Measurements from ENCODE around the gene INHA.
A peak's percentile ranks its signal among the peaks of the same experiment; 100 is the strongest.

Gene INHA, protein sequence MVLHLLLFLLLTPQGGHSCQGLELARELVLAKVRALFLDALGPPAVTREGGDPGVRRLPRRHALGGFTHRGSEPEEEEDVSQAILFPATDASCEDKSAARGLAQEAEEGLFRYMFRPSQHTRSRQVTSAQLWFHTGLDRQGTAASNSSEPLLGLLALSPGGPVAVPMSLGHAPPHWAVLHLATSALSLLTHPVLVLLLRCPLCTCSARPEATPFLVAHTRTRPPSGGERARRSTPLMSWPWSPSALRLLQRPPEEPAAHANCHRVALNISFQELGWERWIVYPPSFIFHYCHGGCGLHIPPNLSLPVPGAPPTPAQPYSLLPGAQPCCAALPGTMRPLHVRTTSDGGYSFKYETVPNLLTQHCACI

DNA sequence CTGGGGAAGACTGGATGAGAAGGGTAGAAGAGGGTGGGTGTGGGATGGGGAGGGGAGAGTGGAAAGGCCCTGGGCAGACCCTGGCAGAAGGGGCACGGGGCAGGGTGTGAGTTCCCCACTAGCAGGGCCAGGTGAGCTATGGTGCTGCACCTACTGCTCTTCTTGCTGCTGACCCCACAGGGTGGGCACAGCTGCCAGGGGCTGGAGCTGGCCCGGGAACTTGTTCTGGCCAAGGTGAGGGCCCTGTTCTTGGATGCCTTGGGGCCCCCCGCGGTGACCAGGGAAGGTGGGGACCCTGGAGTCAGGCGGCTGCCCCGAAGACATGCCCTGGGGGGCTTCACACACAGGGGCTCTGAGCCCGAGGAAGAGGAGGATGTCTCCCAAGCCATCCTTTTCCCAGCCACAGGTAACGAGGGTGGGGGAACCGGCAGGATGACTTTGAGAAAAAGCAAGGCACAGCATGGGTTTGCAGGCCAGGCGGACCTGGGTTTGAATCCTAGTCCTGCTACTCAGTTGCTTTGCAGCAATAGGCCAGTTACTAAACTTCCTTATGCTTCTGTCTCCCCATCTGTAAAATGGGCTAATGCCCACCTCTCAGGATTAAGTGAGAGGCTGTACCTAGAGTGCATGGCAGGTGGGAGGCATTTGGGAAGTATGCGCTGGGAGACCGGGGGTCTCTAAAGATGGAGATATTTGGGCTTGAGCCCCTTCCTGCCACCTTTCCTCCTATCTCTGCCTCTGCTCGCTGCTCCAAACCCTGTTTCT lies at the start of gene INHA:
Gene INHA, plus strand, starts transcription at position 74 of the 765 bp plus-strand sequence. Its CDS starts 65 bp downstream, at position 139.
- DNase-seq, result no peak

DNA sequence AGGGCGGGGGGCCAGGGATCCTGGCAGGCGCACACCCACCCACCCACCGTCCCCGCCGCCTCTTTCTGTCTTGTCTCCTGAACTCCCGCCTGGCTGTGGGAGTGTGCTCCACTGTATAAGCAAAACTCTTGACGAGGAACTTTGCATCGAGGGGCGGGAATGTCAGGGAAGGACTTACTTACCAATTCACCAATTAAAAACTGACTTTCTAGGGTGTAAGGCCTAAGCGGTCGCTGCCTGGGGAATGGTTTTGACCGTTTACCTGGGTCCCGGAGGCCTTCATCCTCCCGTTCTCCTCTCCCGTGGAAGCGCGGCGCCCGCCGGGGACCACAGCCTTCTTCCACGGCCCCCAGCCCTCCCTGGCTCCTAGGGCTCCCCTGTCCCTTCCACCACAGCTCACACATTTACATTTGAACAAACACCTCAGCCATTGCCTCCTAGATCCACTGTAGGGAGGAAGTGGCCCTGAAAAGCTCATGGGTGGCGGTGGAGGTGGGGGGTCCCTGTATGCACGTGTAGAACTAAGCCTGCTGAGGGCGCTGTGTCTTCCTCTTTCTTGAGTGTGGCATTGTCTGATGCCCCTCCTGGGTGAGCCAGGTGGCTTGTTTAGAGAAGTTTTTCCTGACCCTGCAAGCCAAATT lies 49.0 kb upstream of the INHA start:
- no peak for DNase-seq

DNA sequence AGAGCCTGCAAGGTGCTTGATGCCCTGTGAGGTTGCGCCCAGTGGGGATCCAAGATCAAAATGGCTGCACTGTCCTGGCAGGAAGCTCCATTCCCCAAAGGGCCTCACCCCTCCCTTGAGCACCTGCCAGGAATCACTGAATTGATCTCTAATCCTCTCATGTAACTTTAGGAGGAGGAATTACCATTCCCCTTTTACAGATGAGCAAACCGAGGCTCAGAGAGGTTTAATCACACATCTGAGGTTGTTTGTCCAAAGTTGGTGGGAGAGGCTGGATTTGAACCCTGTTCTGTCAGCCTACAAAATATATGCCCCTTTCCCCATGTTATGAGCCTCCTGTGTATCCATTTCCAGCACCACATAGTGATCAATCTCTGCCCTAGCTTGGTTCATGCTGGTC lies 47.3 kb upstream of the INHA start:
- DNase-seq, result no peak

DNA sequence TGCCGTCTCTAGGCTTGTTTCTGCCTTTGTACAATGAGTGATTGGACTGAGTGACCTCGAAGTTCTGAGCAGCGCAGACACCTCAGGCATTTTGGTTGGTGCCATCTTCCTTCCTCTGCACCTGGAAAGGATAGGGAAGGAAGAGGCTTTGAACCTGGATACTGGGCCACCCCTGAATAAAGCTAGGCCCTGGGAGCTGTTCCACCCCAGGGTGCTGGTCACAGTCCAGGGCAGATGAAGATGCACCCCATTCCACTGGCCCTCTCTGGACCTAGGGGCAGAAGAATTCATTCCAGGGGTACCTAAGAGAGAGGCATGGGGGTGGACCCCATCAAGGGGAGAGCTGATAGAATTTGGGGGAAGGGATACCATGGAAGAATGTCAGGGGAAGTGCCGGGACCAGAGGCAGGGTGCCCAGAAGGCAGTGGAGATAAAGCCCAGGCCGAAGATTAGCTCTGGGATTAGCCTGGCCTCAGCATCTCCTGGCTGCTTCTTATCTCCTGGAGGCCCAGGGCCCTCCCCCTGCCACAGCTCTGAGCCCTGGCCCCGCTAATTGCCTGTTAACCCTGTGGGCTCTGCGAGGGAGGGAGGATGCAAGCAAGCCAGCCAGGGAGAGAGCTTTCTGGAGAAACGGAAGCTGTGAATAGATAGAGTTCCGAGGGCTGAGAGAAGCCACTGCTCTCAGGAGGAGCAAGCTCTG lies 46.4 kb upstream of the INHA start:
- DNase-seq, result no peak

DNA sequence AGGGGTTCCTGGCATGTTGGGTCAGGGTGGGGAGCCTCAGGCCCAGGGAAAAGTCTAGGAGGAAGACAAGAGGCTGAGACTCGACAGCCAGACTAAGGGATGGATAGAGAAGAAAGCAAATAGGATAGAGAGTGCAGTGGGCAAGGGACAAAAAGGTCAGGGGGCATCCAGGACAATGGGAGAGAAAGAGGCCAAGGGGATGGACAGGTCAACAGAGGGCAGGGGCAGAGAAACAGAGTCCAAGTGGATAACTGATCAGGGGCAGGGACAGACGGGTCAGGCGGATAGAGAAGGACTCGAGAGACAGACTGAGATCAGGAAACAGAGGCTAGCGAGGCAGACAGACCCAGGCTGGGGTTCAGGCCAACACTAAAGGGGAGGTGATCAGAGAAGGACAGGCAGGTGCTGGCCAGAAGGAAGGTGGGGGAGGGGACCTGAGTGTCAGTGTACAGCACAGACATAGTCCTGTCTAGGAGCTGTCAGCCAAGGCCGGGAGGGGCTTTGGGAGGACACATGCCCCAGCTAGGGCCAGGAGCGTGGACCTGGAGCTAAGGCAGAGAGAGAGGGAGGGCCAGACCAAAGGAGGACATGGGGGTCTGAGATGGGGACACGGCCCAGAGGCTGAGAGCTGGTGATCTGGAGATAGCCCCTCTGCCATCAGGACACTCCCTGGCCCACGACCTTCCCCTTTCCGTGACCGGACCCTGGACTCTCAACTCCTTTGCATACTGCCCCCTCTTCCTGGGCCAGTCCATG lies 45.6 kb upstream of the INHA start:
- no peak for DNase-seq

DNA sequence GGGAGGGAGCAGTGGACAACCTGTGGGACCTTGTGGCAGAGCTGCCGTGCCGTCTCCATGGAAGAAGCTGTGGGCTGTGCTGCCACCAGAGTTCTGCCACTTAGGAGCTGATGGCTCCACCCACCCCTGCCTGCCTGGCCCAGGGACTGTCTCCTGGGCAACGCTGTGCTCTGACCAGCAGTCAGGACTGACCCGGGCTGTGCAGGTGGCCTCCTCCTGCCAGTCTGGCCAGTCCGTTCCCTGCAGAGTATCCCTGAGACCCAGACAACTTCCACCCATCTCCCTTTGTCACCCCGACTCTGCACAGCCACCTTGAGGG lies 45.1 kb upstream of the INHA start:
- DNase-seq, result no peak

DNA sequence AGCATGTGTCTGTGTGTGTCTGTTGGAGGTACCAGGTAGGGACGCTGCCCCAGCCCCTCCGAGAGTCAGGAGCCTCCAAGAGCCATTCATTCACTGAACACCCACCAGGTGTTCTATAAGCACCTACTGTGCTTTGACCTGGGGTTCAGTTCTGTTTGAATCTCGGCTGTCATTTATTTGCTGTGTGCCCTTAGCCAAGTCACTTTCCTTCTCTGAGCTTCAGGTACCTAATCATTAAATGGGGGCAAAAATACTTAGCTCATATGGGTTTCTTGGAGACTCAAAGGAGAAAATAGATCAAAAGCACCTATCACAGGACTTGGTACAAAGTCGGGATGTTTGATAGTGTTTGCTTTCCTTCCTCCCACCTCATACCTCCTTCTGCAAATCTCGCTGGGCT lies 44.6 kb upstream of the INHA start:
- no peak for DNase-seq

DNA sequence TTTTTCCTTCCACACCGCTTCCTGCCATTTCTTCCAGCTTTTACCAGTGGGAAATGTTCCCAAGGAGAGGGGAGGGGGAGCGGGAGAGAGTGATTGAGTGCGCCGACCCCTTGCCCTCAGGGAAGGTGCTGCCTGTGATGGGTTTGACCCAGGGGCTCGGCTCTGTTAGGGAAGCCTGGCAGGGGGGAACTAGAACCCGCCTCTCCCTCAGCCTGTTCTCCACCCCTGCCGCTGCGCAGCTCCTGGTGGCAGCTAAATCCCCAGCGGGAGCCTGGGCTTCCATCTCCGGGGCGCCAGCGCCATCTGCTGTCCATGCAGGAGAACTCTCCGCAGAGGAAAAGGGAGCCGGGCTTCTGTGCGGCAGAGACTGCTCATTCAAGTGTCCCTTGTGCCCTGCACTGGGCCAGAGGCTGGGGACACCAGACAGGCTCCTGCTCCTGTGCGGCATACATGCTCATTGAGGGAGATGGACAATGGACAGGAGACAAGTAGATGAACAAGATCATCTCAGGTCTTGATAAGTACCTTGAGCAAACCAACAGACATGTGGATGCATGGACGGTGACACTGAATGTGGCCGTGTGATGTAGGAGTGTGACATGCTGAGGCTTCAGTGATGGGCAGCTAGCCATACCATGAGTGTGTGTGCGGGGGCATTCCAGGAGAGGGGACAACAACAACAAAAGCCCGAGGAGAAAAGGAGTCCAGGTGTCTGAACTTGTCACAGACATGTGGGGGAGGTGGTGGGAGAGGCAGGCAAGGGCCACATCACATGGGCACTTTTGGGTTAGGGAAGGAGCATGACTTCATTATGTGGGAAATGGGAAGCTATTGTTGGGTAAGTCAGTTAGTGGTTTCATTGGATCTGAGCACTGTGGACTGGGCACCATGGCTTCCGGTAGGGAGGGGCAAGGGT lies 41.8 kb upstream of the INHA start:
- DNase-seq, result peak; percentile 82 to 83

DNA sequence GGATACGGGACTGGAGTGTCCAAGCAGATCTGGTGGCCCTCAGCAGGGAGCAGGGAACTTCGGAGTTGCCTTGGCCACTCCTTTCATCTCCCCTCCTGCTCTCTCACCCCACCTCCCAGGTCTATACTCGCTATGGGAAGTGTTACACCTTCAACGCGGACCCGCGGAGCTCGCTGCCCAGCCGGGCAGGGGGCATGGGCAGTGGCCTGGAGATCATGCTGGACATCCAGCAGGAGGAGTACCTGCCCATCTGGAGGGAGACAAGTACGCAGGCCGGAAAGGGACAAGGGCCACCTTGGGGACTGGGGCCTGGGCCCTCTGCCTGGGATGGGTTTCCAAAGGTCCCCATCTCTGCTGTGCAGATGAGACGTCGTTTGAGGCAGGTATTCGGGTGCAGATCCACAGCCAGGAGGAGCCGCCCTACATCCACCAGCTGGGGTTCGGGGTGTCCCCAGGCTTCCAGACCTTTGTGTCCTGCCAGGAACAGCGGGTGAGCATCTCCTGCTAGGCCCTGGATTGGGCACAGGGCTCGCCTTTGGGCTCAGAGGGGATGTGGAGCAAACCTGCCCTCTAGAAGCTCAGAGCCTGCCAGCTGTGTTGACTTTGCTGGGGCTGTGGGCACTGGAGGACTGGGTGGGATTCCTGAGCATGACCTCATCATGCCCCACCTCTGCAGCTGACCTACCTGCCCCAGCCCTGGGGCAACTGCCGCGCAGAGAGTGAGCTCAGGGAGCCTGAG lies 40.3 kb upstream of the INHA start:
- no peak for DNase-seq

DNA sequence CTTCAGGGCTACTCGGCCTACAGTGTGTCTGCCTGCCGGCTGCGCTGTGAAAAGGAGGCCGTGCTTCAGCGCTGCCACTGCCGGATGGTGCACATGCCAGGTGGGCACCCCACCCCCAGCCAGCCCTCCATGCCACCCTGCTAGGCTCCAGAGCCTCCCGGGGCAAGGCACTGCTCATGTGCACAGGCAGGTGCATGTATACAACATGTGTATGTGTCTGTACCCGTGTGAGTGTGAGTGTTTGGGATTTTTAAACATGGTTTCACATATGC lies 39.8 kb upstream of the INHA start:
- DNase-seq, result no peak

DNA sequence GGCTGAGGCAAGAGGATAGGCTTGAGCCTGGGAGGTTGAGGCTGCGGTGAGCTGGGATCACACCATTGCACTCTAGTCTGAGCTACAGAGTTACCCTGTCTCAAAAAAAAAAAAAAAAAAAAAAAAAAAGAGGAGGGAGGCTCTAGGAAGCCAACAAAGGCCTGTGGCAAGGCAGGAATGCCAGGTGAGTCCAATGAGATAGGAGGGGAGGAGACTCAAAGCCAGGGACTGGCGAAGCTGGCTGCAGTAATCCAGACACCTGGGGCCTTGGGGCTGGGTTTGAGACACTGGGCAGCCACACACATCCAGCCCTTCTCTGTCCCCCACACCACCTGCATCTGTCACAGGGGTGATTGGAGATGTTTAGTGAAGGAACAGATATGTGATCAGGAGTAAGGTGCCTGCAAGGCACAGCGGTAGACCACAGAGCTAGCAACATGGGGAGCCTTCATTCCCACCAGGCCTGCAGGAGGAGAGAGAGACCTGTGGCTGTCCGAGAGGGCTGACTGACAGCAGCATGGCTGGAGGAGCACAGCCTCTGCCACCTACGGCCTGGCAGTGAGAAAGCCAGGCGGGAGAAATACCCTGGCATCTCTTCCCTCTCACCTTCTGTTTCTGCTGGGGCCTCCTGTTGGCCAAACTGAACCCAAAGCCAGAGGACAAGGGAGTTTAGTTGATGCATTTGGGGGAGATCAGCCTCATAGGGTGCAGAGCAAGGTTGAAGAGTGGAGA lies 38.0 kb upstream of the INHA start:
- DNase-seq, result no peak

DNA sequence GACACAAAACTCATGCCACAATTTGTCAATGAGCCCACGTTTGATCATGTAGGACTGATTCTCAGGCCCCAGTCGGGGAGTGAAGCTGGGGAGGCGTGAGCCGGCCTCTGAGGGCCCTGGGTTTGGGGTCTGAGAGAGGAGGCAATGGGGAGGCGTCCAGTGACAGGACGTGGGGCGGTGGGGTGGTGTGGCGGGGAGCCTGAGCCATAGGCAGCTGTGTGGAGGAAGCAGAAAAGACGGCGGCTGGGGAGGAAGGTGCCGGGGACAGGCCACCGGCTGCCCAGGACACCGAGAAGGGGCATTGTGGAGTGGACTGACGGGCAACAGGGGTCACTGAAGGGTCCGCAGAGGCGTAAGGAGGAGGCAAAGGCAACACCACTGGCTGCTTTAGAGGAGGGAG lies 35.7 kb upstream of the INHA start:
- no peak for DNase-seq

DNA sequence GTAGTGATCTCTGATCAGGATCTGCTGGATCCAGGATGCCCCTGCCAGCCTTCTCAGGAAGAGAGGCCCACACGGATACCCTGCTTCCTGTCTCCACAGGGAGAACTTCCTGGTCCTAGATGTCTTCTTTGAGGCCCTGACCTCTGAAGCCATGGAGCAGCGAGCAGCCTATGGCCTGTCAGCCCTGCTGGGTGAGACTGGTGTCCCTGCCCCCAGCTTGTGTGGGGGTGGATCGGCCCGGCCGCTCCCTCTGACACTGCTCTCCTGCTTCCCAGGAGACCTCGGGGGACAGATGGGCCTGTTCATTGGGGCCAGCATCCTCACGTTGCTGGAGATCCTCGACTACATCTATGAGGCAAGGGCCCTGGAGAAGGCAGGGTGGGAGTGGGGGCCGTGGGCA lies 35.1 kb upstream of the INHA start:
- no peak for DNase-seq

DNA sequence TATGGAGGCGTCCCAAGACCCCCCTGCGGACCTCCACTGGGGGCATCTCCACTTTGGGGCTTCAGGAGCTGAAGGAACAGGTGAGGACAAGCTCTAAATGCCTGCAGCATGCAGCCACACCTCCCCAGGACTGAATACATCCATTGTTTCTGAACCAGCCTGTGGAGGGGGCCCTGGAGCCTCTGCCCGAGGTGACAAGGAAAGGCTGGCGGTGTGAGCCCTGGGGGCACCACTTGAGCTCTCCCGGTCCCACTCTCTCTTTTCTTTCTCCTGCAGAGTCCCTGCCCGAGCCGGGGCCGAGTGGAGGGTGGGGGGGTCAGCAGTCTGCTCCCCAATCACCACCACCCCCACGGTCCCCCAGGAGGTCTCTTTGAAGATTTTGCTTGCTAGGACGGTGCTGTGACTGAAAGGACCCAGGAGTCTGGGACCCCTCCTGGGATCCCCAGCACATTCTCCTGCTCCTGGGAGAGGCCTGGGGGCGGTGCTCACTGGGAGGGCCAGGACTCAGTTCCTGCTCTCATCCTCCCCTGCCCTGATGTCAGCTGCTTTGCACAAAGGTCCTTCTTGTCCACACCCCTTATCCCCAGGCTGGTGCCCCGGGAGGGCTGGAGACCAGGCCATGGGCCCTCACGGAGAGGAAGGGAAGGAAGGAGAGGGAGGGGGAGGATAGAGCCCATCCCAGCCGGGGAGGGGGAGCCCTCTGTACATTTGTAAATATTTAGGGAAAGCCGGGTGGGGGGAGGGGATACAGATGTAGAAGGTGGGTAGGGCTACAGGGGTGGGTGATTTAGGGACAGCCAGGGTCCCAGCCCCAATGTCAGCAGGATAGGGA lies 34.2 kb upstream of the INHA start:
- no peak for DNase-seq

DNA sequence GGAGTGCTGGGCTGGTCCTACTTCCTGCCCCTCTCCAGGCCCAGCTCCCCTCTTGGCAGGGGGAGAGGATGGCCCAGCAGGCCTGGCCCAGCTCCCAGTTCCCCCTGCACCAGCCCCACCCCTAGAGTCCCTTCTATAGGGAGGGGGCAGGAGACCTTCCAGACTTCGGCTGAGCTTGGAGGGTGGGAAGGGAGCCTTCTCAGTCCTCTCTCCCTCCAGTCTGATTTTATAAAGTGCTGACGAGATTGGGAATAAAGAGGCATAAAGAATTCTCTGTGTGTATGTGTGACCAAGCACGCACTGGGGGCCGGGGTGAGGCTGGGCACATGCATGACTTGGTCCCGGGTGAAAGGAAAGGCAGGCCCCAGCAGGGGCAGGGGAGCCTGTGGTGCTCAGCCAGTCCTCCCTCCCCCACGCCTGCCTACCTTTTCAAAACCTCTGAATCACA lies 33.6 kb upstream of the INHA start:
- DNase-seq, result no peak

DNA sequence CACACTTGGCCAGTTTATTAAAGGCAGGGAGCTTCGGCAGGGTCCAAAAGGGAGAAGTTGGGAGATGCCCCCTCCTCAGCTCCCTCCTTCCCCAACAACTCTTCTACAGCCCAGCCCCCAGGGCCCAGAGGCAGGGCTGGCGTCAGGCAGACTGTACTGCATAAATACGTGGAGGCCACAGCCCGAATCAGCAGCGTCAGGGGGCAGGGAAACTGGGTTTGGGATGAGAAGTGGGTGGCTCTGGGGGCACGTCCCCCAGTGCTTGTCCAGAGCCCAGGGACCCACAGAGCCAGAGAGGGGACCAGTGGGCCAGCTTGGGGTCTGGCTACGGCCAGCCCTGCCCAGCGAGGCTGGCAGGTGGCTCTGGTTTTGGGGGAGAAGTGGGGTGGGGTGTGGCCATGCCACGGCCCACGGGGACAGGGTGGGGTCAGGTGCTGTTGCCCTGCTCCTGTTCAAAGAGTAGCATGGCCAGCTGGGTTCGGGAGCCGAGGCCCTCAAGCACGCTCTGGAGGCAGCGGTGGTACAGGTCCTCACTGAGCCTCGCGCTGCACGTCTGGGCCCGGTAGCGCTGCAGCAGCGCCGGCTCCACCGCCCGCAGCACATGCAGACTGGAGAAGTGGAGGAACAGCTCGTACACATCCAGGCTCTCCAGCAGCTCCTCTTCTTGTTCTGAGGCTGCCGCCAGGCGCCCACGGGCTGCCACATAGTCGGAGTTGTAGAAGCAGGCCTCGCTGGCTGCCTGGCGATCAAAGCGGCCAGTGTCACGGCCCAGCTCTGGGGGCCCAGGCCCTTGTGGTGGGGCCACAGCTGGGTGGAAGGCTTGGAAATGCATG lies 32.9 kb upstream of the INHA start:
- DNase-seq, result no peak

DNA sequence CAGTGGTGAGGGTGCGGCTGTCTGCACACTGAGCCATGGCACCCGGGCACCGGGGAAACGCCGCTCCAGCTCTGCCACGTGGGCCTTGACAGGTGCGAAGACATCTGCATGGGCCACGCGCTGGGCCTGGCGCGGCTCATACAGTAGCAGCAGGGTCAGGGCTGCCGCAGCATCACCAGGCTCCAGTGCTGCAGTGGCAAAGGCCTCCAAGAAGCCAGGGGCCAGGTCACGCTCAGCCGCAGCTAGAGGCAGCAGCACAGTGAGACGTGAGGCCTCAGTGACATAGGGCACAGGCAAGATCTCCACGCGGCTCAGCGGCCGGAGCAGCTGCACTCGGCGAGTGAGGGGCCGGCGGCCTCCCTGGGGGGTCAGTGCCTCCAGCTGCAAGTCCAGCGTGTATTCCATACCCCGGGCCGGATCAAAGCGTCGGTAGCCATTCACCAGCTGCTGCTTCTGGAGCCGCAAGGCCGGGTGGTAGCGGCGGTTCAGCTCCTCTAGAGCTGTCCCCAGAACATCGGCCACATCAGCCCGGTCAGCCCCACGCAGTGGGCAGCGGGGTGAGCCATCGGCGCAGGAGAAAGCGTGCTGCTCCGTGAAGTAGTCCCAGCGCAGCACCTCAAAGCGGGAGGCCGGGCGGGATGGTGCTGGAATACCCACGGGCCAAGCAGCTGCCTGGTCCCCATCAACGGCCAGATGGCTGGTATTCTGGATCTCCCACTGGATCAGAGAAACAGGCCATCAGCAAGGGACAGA lies 32.0 kb upstream of the INHA start:
- DNase-seq, result no peak

Data from activated CD4-positive, alpha-beta T cell treated with anti-CD3 and anti-CD28 coated beads, Interleukin-2, amount 50 U/mL, for 4 hours (primary cell).